ENCODE data around the gene HNRNPK. TPM values are rescaled to one million over a fixed set of nuclear protein-coding genes. Genes with fewer than 3 reads are reported as not detected.

Gene HNRNPK
- total RNA-seq, 1 donor from 2014 or later = 261 TPM

GRCh38 chr9:83992901-83993300 lies 12.9 kb upstream of the HNRNPK start:
- Histone ChIP-seq H3K27ac (replicated peaks) (no peak overlapping the region), H3K27me3 (ENCODE audit: low read depth) (no peaks in the 10 kb centered on the region), H3K4me3 (no peak overlapping the region), H3K4me1 (no peaks in the 10 kb centered on the region), H3K36me3 (peaks cover 7% of the 10 kb centered on the region), H3K9me3 (replicated peaks) (no peaks in the 10 kb centered on the region)
- intact Hi-C loops (cut with micrococcal nuclease) = no loop called here
- DNase-seq = no peak
- no peak for TF ChIP-seq CTCF (IDR thresholded peaks at IDR 0.05; ENCODE audit: borderline replicate concordance)

GRCh38 chr9:83992407-83992806 lies 12.4 kb upstream of the HNRNPK start:
- Histone ChIP-seq H3K27me3 (ENCODE audit: low read depth) (no peaks in the 10 kb centered on the region), H3K4me1 (no peaks in the 10 kb centered on the region), H3K4me3 (no peak overlapping the region), H3K9me3 (replicated peaks) (no peaks in the 10 kb centered on the region), H3K27ac (replicated peaks) (no peak overlapping the region), H3K36me3 (peaks cover 7% of the 10 kb centered on the region)
- no peak for DNase-seq
- TF ChIP-seq CTCF (IDR thresholded peaks at IDR 0.05; ENCODE audit: borderline replicate concordance) = no peak
- intact Hi-C loops (cut with micrococcal nuclease) = no loop called here

GRCh38 chr9:83991355-83991754 lies 11.3 kb upstream of the HNRNPK start:
- Histone ChIP-seq H3K36me3 (peaks cover 7% of the 10 kb centered on the region), H3K27me3 (ENCODE audit: low read depth) (no peaks in the 10 kb centered on the region), H3K4me3 (no peak overlapping the region), H3K9me3 (replicated peaks) (no peaks in the 10 kb centered on the region), H3K27ac (replicated peaks) (no peak overlapping the region), H3K4me1 (peaks cover 8% of the 10 kb centered on the region)
- DNase-seq = no peak
- intact Hi-C loops (cut with micrococcal nuclease) = no loop called here
- no peak for TF ChIP-seq CTCF (IDR thresholded peaks at IDR 0.05; ENCODE audit: borderline replicate concordance)

GRCh38 chr9:83988411-83988810 lies 8.4 kb upstream of the HNRNPK start:
- Histone ChIP-seq H3K36me3 (peaks cover 7% of the 10 kb centered on the region), H3K4me1 (peaks cover 8% of the 10 kb centered on the region), H3K4me3 (no peak overlapping the region), H3K9me3 (replicated peaks) (no peaks in the 10 kb centered on the region), H3K27me3 (ENCODE audit: low read depth) (no peaks in the 10 kb centered on the region), H3K27ac (replicated peaks) (no peak overlapping the region)
- TF ChIP-seq CTCF (IDR thresholded peaks at IDR 0.05; ENCODE audit: borderline replicate concordance) = no peak
- intact Hi-C loops (cut with micrococcal nuclease) = no loop called here
- no peak for DNase-seq

- Histone ChIP-seq H3K4me1 (peaks cover 15% of the 10 kb centered on the region), H3K9me3 (replicated peaks) (no peaks in the 10 kb centered on the region), H3K36me3 (peaks cover 7% of the 10 kb centered on the region), H3K27me3 (ENCODE audit: low read depth) (no peaks in the 10 kb centered on the region), H3K4me3 (no peak overlapping the region), H3K27ac (replicated peaks) (no peak overlapping the region)
- intact Hi-C loops (cut with micrococcal nuclease) = no loop called here
- DNase-seq = no peak
- TF ChIP-seq CTCF (IDR thresholded peaks at IDR 0.05; ENCODE audit: borderline replicate concordance) = no peak
These were observed 7.4 kb upstream of the HNRNPK start for GRCh38 chr9:83987402-83987791.

Measured in left ventricle myocardium inferior (tissue), 1 donor.